ENCODE measurements around the gene JADE3.
"Not testable (repeated sequence)": the region's sequence is repeated elsewhere in the genome, so short reads cannot be mapped to it uniquely, and the experiment has no call there.

The JADE3 gene

DNA sequence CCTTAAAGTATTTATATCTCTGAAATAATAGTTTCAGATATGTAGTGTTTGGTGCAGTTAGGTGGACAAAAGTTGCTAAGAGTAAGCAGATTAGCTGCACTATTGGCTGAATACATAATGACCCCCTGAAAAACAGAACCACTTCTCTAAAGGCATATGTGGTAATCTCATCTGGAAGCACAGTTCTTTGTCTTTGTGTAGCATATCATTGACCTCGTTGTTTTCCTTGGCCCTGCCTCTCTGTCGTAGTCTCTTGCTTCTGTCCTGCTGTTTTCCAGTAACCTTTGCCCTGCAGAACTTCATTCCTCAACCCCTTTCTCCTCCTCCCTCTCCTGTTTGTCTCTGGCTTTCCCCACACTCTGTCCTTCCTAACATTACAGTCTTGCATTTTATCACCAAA lies 41.4 kb downstream of the JADE3 start:
- TF ChIP-seq, protein P1, sequence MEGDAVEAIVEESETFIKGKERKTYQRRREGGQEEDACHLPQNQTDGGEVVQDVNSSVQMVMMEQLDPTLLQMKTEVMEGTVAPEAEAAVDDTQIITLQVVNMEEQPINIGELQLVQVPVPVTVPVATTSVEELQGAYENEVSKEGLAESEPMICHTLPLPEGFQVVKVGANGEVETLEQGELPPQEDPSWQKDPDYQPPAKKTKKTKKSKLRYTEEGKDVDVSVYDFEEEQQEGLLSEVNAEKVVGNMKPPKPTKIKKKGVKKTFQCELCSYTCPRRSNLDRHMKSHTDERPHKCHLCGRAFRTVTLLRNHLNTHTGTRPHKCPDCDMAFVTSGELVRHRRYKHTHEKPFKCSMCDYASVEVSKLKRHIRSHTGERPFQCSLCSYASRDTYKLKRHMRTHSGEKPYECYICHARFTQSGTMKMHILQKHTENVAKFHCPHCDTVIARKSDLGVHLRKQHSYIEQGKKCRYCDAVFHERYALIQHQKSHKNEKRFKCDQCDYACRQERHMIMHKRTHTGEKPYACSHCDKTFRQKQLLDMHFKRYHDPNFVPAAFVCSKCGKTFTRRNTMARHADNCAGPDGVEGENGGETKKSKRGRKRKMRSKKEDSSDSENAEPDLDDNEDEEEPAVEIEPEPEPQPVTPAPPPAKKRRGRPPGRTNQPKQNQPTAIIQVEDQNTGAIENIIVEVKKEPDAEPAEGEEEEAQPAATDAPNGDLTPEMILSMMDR (IDR thresholded peaks at IDR 0.05; ENCODE audit: borderline replicate concordance, insufficient read depth, low read depth, low read length): no peak
- no peak overlapping the region for H3K4me3 ChIP-seq (ENCODE audit: low read depth, low read length)

DNA sequence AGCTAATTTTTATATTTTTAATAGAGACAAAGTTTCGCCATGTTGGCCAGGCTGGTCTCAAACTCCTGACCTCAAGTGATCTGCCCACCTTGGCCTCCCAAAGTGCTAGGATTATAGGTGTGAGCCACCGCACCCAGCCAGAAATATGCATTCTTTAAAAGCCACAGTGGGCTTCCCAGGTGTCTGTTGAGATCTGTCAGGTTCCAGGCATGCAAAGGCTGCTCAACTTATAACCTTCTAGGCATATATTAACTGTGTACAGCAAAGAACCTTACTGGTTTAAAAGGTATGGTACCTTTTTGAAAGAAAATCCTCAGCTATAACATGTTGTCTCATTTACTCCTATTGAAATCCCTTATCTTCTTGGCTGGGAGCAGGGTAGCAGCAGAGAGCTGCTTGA lies 42.5 kb downstream of the JADE3 start:
- TF ChIP-seq, protein P1 (IDR thresholded peaks at IDR 0.05; ENCODE audit: borderline replicate concordance, insufficient read depth, low read depth, low read length): no peak
- no peak overlapping the region for H3K4me3 ChIP-seq (ENCODE audit: low read depth, low read length)

DNA sequence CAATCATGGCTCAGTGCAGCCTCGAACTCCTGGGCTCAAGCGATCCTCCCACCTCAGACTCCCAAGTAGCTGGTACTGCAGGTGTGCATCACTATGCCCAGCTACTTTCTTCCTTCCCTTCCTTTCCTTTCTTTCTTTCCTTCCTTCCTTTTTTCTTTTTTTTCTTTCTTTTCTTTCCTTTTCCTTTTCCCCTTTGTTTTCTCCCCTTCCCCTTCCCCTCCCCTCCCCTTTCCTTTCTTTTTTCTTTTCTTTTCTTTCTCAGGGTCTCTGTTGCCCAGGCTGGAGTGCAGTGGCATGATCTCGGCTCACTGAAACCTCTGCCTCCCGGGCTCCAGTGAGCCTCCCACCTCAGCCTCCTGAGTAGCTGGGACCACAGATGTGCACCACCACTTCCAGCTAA lies 44.4 kb downstream of the JADE3 start:
- not testable (repeated sequence) for H3K4me3 ChIP-seq (ENCODE audit: low read depth, low read length)

DNA sequence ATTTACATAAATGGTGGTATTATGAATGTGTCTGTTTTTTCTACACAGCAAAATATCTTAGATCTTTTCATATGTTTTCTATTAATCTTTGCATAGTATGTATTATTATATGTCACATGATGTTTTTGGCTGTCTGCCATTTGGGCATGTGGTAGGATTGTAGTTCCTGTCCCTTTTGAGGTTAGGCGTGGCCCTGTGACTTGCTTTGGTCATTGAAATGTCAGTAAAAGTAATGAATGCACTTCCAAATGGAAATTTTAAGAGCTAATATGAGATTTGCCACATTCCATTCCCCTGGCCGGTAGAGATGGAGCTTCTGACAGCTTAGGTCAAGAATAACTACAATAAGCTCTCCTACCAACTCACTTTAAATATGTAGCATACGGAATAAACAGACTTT lies 45.1 kb downstream of the JADE3 start:
- TF ChIP-seq, protein P1 (IDR thresholded peaks at IDR 0.05; ENCODE audit: borderline replicate concordance, insufficient read depth, low read depth, low read length): no peak
- H3K4me3 ChIP-seq (ENCODE audit: low read depth, low read length): no peak overlapping the region

DNA sequence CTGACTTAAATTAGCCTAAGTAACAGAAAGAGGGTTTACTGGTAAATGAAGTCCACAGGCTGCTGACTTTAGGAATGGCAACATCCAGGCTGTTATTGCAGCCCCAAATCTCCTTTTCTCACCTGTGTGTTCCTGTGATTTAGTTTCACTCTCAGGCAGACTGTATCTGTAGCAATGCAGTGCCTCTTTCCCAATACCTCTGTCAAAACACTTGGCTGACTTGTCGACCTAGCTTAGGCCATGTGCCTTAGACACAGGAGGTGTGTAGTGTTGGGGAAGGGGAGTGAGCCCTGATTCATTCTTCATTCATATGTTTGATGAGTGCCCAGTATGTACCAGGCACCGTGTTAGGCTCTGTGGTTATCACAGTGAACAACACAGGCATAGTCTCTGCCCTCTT lies 46.9 kb downstream of the JADE3 start:
- TF ChIP-seq, protein P1 (IDR thresholded peaks at IDR 0.05; ENCODE audit: borderline replicate concordance, insufficient read depth, low read depth, low read length): no peak
- no peak overlapping the region for H3K4me3 ChIP-seq (ENCODE audit: low read depth, low read length)

DNA sequence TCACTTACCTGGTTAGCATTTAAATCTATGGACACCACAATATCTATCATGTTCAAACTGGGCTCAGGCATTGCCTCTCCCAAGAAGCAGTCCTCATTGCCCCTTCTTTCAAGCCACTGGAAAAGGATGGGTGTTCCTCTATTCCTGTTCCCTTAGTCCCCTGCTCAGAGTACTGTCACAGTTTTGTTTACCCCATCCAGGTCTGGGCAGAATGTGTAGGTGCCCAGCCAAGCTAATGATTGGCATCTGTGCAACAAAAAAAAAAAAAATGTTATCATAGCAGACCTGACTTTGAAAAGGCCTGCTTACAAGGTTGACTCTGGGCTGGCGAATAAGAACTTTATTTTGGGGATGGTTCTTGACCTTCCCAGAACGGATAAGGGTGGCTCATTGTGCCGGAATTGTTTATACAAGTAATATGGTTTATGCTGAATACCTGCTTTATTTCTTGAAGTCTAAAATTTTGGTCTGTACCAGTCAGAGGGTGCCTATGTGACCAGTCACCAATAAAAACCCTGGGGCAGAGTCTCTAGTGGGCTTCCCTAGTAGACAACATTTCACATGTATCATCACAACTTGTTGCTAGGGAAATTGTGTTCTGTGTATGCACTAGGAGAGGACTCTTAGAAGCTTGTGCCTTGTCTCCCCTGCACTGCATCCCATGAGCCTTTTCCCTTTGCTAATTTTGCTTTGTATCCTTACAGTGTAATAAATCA lies 47.9 kb downstream of the JADE3 start:
- TF ChIP-seq, protein P1 (IDR thresholded peaks at IDR 0.05; ENCODE audit: borderline replicate concordance, insufficient read depth, low read depth, low read length): no peak
- H3K4me3 ChIP-seq (ENCODE audit: low read depth, low read length): no peak overlapping the region

DNA sequence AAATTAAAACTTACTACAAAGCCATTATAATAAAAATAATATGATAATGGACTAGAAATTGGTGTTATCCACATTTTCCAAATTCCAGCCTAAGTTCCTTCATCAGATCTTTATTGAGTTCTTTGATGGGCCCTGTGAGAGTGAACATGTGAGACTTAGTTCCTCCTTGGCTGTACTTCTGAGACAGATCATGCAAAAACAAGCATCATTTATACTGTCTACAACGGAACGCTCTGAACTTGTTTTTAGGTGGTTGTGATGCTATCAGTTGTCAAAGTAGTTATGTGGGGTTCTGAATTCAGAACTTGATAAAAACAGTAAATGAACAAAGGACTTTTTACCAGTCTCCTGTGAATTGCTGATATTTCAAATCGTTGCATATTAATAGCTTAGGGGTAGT lies 48.9 kb downstream of the JADE3 start:
- no peak overlapping the region for H3K4me3 ChIP-seq (ENCODE audit: low read depth, low read length)
- TF ChIP-seq, protein P1 (IDR thresholded peaks at IDR 0.05; ENCODE audit: borderline replicate concordance, insufficient read depth, low read depth, low read length): no peak

Data from GM12875 (cell line).